Lung microvascular endothelial cell (primary cell): Measurements from ENCODE around the gene PHF19. TPM values are rescaled to one million over a fixed set of nuclear protein-coding genes. Genes with fewer than 3 reads are reported as not detected.

Experiments
- DNase-seq, 2 donors: peaks; one replicate each; pipeline versions ENCODE4 v3.0.0 to v3.0.0-alpha.2; 2010; ENCODE audit warnings: low read depth in 2 of 2
- total RNA-seq: library from RNA; depleted of rRNA; stranded (reverse); fragments of >200 nt; gene quantifications from 2 replicates; pipeline ENCODE4 v1.2.1, GENCODE V29; 2014

Gene PHF19
- total RNA-seq, 1 donor from 2014 or later: 9.3 TPM

DNA sequence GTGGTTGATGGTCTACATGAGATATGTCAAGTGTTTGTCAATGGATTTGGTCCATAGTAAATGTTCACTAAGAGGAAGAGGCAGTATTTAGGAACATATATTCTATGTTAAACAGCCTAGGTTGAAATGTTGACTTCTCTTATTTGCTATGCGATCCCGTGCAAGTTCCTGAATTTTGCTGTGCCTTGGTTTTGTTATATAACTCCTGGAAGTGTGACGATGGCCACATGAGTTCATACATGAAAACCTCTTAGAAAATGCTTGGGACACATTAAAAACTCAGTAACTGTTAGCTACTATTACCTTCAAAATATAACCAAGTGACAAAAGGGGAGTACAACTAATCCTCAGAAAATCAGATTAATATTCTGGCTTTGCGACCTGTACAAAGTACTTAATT is 61.9 kb downstream of the PHF19 start:
- DNase-seq: no peak

DNA sequence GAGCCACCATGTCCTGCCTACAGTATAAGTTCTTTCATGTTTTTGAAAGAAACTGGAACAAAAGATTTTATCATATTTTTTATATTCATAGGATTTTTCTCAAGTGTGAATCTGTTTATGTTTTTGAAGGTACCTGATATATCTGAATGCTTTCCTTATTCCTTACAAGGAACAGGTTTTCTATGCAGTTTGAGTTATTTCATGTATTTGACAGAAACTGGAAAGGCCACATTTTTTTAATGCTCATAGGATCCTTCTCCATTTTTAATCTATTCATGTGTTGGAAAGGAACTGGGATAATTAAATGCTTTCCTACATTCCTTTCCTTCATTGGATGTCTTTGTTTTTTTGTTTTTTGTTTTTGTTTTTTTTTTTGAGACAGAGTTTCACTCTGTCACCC is 68.1 kb downstream of the PHF19 start:
- no peak for DNase-seq

DNA sequence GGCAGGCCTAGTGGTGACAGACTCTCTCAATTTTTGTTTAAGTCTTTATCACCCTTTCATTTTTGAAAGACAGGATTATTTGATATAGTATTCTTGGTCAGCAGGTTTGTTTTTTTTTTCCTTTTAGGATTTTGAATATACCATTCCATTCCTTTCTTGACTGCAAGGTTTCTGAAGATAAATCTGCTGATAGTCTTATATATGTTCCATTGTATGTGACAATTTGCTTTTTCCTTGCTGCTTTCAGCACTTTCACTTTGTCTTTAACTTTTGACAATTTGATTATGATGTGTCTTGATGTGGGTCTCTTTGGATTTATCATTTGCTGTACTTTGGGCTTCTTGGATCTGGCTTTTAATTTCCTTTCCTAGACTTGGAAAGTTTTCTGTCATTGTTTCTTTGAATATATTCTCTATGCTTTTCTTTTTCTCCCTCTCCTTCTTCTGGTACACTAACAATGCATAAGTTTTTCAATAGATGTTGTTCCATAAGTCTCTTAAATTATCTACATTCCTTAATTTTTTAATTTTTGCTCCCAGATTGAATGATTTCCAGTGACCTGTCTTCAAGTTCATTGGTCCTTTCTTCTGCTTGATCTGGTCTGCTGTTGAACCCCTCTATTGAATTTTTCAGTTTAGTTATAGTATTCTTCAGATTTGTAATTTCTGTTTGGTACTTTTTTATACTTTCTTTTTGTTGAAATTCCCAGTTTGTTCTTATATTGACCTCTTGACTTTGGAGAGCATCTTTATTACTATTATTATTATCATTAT is 69.2 kb downstream of the PHF19 start:
- no peak for DNase-seq

Other genes with a start within 250 kb of the PHF19 start
- 4.8 and 5.4 TPM in 2 replicates for gene MEGF9, start 162.7 kb downstream of the PHF19 start, total RNA-seq
- gene FBXW2, start 83.8 kb downstream of the PHF19 start, total RNA-seq: 21.6 and 25.8 TPM in 2 replicates
- gene PSMD5, start 34.3 kb downstream of the PHF19 start, total RNA-seq: 17.3 and 18.7 TPM in 2 replicates
- gene TRAF1, start 49.6 kb upstream of the PHF19 start, total RNA-seq: 0.60 and 1.1 TPM in 2 replicates
- gene C5, start 173.1 kb upstream of the PHF19 start, total RNA-seq: 0.60 and 0.65 TPM in 2 replicates
- 7.2 and 9.5 TPM in 2 replicates for gene CNTRL, start 197.8 kb upstream of the PHF19 start, total RNA-seq